Calu3 (cell line): ENCODE data around the gene RAB11FIP4. TPM values are rescaled to one million over a fixed set of nuclear protein-coding genes. Genes with fewer than 3 reads are reported as not detected.

Source experiments
- BruUV-seq: library from RNA; stranded (reverse); fragments of 400-500 nt; replicated peaks from 2 replicates; lab custom pipeline; 2021; lab: Mats Ljungman, UMichigan
- CTCF ChIA-PET: fragments of 300-600 bp; sonication (Branson Sonifier 250); formaldehyde crosslinking; loops from one replicate; lab custom pipeline; 2022; ENCODE audit warnings: antibody characterized with exemption; lab: Charles Lee
- DNase-seq: peaks from one replicate; pipeline ENCODE4 v3.0.0; 2022
- H3K27ac Mint-ChIP-seq: one replicate; pipeline ENCODE4 v1.8.0; 2022; ENCODE audit warnings: mixed read lengths; ENCODE audit not compliant: unreplicated experiment
- H3K27me3 Mint-ChIP-seq: one replicate; pipeline ENCODE4 v1.8.0; 2022; ENCODE audit warnings: mixed read lengths; ENCODE audit not compliant: unreplicated experiment
- H3K36me3 Mint-ChIP-seq: one replicate; pipeline ENCODE4 v1.8.0; 2022; ENCODE audit warnings: mild to moderate bottlenecking, moderate library complexity, mixed read lengths; ENCODE audit not compliant: insufficient read depth, unreplicated experiment
- H3K4me1 Mint-ChIP-seq: one replicate; pipeline ENCODE4 v1.8.0; 2022; ENCODE audit warnings: mild to moderate bottlenecking, low read depth, mixed read lengths; ENCODE audit not compliant: unreplicated experiment
- H3K4me3 Mint-ChIP-seq: one replicate; pipeline ENCODE4 v1.8.0; 2022; ENCODE audit warnings: mild to moderate bottlenecking, low read depth, moderate library complexity, mixed read lengths; ENCODE audit not compliant: unreplicated experiment
- H3K9me3 Mint-ChIP-seq: one replicate; pipeline ENCODE4 v1.8.0; 2022; ENCODE audit warnings: low read depth, mixed read lengths; ENCODE audit not compliant: unreplicated experiment
- CTCF ChIP-seq: fragments of 200-600 bp; IDR thresholded peaks from one replicate; pipeline ENCODE4 v1.8.0; 2022; ENCODE audit warnings: antibody characterized with exemption; ENCODE audit not compliant: unreplicated experiment
- intact Hi-C: fragments of 100-400 bp; cut with micrococcal nuclease; formaldehyde crosslinking; loops from one replicate; pipeline ENCODE4 v1.10.0; 2022; ENCODE audit not compliant: unreplicated experiment
- total RNA-seq: library from RNA; stranded (reverse); gene quantifications from 2 replicates; pipeline ENCODE4 v1.2.3, GENCODE V29; 2022

RAB11FIP4 gene
- total RNA-seq, 1 experiment from 2014 or later: 27.9 TPM

- no peaks in the 10 kb centered on the region for H3K36me3 Mint-ChIP-seq
- CTCF ChIA-PET: interaction anchor here (0.6 to 0.7 kb wide), 3 partner anchors 12 to 638 kb away, joined by 3 to 4 read pairs (median 3); no protein-coding TSS in a partner anchor
- H3K9me3 Mint-ChIP-seq: no peaks in the 10 kb centered on the region
- TF ChIP-seq CTCF: no peak
- no peak for DNase-seq
- no TSS peak for BruUV-seq
- no peak overlapping the region for H3K4me3 Mint-ChIP-seq
- no peak overlapping the region for H3K27ac Mint-ChIP-seq
- H3K4me1 Mint-ChIP-seq: no peaks in the 10 kb centered on the region
- peaks cover 48% of the 10 kb centered on the region for H3K27me3 Mint-ChIP-seq
- intact Hi-C loops: no loop called here
Observed at GRCh38 chr17:31418773-31419350, 27.4 kb downstream of the RAB11FIP4 start.

- TF ChIP-seq CTCF: no peak
- CTCF ChIA-PET: interaction anchor here (0.6 kb wide), 1 partner anchor 62 kb away, joined by 3 read pairs; no protein-coding TSS in a partner anchor
- Mint-ChIP-seq H3K4me3 (no peak overlapping the region), H3K36me3 (no peaks in the 10 kb centered on the region), H3K9me3 (no peaks in the 10 kb centered on the region), H3K27me3 (peaks cover 16% of the 10 kb centered on the region), H3K27ac (no peak overlapping the region), H3K4me1 (no peaks in the 10 kb centered on the region)
- no peak for DNase-seq
- no TSS peak for BruUV-seq
- intact Hi-C loops: no loop called here
Observed at GRCh38 chr17:31422443-31422842, 31.0 kb downstream of the RAB11FIP4 start.

GRCh38 chr17:31424944-31425281 lies 33.4 kb downstream of the RAB11FIP4 start:
- Mint-ChIP-seq H3K9me3 (no peaks in the 10 kb centered on the region), H3K4me3 (no peak overlapping the region), H3K27me3 (peaks cover 38% of the 10 kb centered on the region), H3K27ac (no peak overlapping the region), H3K36me3 (no peaks in the 10 kb centered on the region), H3K4me1 (no peaks in the 10 kb centered on the region)
- BruUV-seq: no TSS peak
- TF ChIP-seq CTCF: no peak
- DNase-seq: no peak
- CTCF ChIA-PET: no interaction called here
- intact Hi-C loops: no loop called here

- CTCF ChIA-PET: no interaction called here
- H3K27me3 Mint-ChIP-seq: peaks cover 44% of the 10 kb centered on the region
- DNase-seq: no peak
- no peak overlapping the region for H3K27ac Mint-ChIP-seq
- intact Hi-C loops: no loop called here
- H3K9me3 Mint-ChIP-seq: no peaks in the 10 kb centered on the region
- BruUV-seq: no TSS peak
- H3K4me3 Mint-ChIP-seq: no peak overlapping the region
- H3K36me3 Mint-ChIP-seq: no peaks in the 10 kb centered on the region
- TF ChIP-seq CTCF: no peak
- H3K4me1 Mint-ChIP-seq: no peaks in the 10 kb centered on the region
Observed at GRCh38 chr17:31425282-31426040, 34.0 kb downstream of the RAB11FIP4 start.
